GM12873 (cell line): ENCODE measurements around the gene TRPM3.

ENCODE experiments used
- CTCF ChIP-seq: IDR thresholded peaks from 2 replicates; pipeline ENCODE4 v1.5.1; 2012; ENCODE audit warnings: low read depth, mild to moderate bottlenecking, moderate library complexity, low read length, control low read depth; ENCODE audit not compliant: insufficient read depth; ENCODE audit errors: missing control alignments

Gene TRPM3

GRCh38 chr9:70563431-70564204 lies 557.8 kb downstream of the TRPM3 start:
- no peak for TF ChIP-seq CTCF

- no peak for TF ChIP-seq CTCF
Observed at GRCh38 chr9:70563010-70563409, 558.4 kb downstream of the TRPM3 start.

- no peak for TF ChIP-seq CTCF
Observed at GRCh38 chr9:70561786-70562395, 559.5 kb downstream of the TRPM3 start.

- no peak for TF ChIP-seq CTCF
Observed at GRCh38 chr9:70561111-70561510, 560.3 kb downstream of the TRPM3 start.

- TF ChIP-seq CTCF = no peak
Observed at GRCh38 chr9:70559102-70559501, 562.3 kb downstream of the TRPM3 start.

GRCh38 chr9:70557661-70558369 lies 563.6 kb downstream of the TRPM3 start:
- TF ChIP-seq CTCF = no peak

- no peak for TF ChIP-seq CTCF
Observed at GRCh38 chr9:70556771-70557170, 564.6 kb downstream of the TRPM3 start.
